ENCODE data around the gene MED23.

- TF ChIP-seq EZH2phosphoT487 (IDR thresholded peaks at IDR 0.05; ENCODE audit: insufficient read depth, low read depth): no peak
- no peak for TF ChIP-seq EZH2 (IDR thresholded peaks at IDR 0.05; ENCODE audit: insufficient read depth, poor library complexity, severe bottlenecking)
Observed at GRCh38 chr6:131613296-131613925, 14.6 kb downstream of the MED23 start.
